ENCODE data around the gene ULBP3.

Gene ULBP3

DNA sequence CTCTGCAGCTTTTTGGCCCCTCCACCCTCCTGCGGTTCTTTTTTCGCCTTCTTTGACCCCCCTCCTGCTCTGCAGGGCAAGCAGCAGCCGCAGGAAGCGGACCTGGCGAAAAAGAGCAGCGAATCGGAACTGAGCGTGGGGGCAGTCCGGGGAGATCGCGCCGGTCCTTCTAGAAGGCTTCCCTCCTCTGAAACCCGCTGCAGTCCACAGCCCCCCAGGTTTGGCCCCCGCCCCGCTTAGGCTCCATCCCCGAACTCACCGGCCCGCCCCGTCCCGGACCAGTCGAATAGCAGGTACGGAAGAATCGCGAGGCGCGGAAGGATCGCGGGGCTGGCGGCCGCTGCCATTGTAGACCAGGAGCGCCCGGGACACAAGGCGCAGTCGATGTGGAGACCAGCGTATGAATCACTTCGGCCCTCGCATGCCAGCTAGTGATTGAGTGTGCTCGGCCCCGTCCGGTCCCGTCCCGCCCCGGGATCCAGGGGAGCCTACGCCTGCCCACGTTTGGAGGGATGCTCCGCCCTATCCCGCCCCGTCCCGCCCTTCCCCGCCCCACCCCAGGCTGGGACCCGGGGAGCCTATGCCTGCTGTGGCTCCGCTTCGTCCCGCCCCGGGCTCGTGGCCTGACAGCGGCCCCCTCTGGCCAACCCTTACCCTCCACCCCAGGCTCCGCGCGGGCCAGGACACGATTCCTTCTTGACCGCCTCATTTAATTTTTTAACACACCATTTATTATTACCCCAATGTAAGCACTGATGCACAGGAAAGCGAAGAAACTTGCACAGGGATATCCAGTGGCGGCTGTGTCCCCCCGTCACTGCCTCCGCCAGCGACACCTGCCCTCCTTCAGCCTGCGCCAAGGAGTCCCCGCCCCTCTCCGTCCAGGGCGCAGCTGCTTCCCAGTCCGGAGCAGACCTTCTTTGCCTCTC is at the start of gene ULBP3:
Gene ULBP3, minus strand, starts transcription at position 402 of the 929 bp plus-strand sequence. Its CDS starts 55 bp downstream, at position 347.
- peak; percentile 8 for DNase-seq (ENCODE audit: low spot score)

DNA sequence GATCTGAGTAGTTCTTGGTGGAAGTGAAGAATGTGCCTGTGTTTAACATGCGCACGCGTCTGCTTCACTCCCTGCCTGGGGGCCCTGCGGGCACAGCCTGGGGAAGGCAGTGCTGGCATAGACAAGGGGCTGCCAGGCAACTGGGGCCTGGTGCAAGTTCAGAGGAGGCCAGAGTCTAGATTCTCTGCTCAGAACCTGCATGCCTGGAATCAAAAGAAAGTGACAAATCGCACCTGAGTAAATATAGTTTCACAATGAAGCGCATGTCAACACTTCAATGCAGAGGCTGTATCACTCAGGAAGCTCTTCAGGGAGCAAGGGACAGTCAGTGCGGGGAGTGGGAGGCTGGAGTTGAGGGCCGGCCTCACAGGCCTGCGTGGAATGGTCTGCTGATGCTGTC is 49.7 kb upstream of the ULBP3 start:
- DNase-seq (ENCODE audit: low spot score), result no peak

DNA sequence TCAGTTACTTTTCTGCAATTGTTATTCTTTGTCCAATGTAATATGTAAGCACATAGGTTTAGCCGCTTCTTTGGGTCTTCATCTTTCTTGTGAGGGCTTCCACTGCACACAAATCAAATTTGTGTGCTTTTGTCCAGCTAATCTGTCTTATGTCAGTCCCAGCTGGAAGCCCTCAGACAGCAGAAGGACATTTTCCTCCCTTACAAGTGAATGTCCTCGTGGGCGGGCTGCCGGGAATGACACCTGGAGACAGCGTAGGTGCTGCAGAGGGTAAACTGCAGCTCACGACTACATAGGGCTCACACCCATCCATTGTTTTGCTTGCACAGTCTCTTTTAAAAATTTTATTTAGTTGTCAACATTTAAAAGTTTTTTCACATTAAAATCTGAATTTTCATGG is 49.3 kb upstream of the ULBP3 start:
- no peak for DNase-seq (ENCODE audit: low spot score)

- DNase-seq (ENCODE audit: low spot score), result no peak
These were observed 47.4 kb upstream of the ULBP3 start for GRCh38 chr6:150116200-150116800.

DNA sequence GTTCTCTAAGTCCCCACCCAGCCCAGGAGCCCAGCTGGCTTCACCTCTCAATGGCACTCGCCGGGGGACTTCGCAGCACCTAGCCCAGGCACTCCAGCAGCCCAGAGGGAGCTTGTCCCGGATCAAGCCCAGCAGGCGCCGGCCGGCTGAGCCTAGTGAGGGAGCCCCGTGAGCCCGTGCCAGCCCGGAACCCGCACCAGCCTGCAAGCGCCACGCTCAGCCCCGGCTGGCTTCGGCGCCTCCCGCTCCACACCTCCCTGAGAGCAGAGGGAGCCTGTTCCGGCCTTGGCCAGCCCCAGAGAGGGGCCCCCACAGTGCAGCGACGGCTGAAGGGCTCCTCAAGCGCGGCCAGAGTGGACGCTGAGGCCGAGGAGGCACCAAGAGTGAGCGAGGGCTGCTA is 46.8 kb upstream of the ULBP3 start:
- no peak for DNase-seq (ENCODE audit: low spot score)

DNA sequence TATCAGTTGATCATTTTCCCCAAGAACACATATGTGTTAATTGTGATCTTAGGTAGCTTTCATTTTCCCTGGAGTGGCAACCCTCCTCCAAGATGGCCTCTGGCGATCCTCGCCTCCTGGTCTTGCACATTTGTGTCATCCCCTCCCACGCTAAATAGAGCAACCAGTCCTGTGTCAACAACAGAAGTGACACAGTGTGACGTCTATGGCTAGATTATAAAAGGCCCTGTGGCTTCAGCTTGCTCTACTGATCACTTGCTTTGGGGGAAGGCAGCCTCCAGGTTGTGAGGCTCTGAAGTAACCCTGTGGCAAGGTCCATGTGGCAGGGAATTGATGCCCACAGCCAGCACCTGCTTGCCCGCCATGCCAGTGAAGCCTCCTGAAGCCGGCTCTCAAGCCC is 43.3 kb upstream of the ULBP3 start:
- no peak for DNase-seq (ENCODE audit: low spot score)

GRCh38 chr6:150102750-150103270 is 33.9 kb upstream of the ULBP3 start:
- no peak for DNase-seq (ENCODE audit: low spot score)

DNA sequence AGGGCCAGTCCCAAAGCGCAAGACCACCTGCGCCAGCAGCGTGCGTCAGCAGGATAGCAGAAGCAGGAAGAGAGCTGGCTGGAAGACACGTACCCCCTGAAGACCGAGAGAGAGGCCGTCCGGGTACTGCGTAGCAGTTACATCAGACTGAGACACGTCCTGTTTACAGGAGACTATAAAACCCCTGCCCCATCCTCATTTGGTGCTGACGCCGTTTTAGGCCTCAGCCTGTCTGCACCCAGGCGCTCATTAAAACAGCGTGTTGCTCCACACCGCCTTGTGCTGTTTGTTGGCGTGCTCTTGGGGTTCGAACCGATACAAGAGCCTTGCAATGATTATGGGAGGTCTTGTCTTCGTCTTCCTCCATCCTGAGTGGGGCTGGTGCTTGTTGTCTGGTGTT is 31.8 kb upstream of the ULBP3 start:
- DNase-seq (ENCODE audit: low spot score), result no peak

- DNase-seq (ENCODE audit: low spot score), result no peak
These were observed 31.0 kb upstream of the ULBP3 start for GRCh38 chr6:150099953-150100352.

GRCh38 chr6:150099546-150099945 is 30.6 kb upstream of the ULBP3 start:
- no peak for DNase-seq (ENCODE audit: low spot score)

- DNase-seq (ENCODE audit: low spot score), result no peak
These were observed 29.2 kb upstream of the ULBP3 start for GRCh38 chr6:150098155-150098554.

GRCh38 chr6:150093397-150093796 is 24.5 kb upstream of the ULBP3 start:
- DNase-seq (ENCODE audit: low spot score), result no peak

DNA sequence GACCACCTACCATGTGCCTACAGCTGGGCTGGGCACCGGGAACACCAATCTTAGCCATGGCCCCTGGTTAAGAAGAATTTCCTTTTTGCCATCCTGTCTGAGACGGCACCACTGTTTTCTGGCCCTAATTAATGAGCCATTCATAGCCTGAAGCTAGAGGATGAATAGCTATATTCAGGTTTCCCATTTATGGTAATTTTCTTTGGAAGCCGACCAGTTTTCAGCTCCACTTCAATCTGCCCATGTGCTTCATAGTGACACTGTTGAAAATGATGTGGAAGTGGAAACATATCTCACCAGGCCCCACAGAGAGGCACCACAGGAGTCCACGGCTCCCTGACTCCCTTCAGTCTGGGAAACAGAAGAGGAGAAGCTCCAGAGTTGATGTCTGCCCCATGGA is 22.6 kb upstream of the ULBP3 start:
- peak; percentile 33 for DNase-seq (ENCODE audit: low spot score)

GRCh38 chr6:150090328-150090727 is 21.4 kb upstream of the ULBP3 start:
- DNase-seq (ENCODE audit: low spot score), result no peak

- DNase-seq (ENCODE audit: low spot score), result no peak
These were observed 19.7 kb upstream of the ULBP3 start for GRCh38 chr6:150088481-150089154.

- DNase-seq (ENCODE audit: low spot score), result peak; percentile 14
These were observed 18.4 kb upstream of the ULBP3 start for GRCh38 chr6:150087336-150087735.

GRCh38 chr6:150086026-150086425 is 17.1 kb upstream of the ULBP3 start:
- DNase-seq (ENCODE audit: low spot score), result peak; percentile 65

DNA sequence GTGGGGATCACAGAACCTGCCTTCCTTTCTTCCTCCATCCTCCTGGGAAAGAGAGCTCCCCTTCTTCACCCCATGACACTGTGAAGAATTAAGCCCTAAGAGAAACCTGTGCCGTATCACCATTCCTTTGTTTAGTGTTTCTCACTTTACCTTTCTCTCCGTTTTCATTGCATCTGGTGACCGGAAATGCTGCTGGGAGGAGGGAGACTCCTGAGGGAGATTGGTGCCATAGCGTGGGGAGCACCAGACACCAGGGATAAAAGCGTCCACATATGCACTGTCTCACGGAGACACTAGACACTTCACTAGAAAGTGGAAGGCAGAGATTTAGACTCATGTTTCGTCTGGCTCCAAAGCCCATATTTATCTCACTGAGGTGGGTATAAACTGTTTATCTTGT is 15.5 kb upstream of the ULBP3 start:
- DNase-seq (ENCODE audit: low spot score), result no peak

- DNase-seq (ENCODE audit: low spot score), result no peak
These were observed 14.9 kb upstream of the ULBP3 start for GRCh38 chr6:150083839-150084238.

- DNase-seq (ENCODE audit: low spot score), result no peak
These were observed 12.8 kb upstream of the ULBP3 start for GRCh38 chr6:150081702-150082101.

DNA sequence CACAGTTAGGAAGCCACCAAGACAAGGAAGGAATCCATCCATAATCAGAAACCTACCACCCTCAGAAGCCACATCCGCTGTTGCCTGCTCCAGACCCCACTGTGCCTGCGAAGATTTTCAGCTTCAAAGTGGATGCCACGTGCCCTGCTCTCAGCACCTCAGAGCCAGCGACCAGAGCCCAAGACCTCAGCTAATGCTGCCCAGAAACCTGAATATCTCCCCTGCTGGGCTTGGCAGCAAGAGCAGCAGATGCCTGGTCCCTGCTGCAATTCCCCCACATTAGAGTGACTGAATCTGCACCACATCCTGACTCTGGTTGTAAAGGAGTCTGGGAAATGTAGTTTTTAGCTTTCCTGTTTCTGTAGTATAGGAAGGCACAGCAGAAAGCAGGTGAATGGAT is 10.7 kb upstream of the ULBP3 start:
- DNase-seq (ENCODE audit: low spot score), result no peak

GRCh38 chr6:150078788-150079187 is 9.9 kb upstream of the ULBP3 start:
- no peak for DNase-seq (ENCODE audit: low spot score)

All from cerebellar cortex (tissue), 1 donor.